K562 (cell line): ENCODE data around the gene ACKR1. TPM values are rescaled to one million over a fixed set of nuclear protein-coding genes. Genes with fewer than 3 reads are reported as not detected.

Experiments used
- ATAC-seq: fragments of 200-7000 bp; cut with Tn5 transposase; 3 replicates; pipeline ENCODE4 v1.9.1; 2020; ENCODE audit warnings: moderate library complexity
- BruUV-seq: library from RNA; stranded (reverse); fragments of 400-500 nt; replicated peaks from 2 replicates; lab custom pipeline; 2021; lab: Mats Ljungman, UMichigan
- CTCF ChIA-PET: fragments of 300-600 bp; formaldehyde crosslinking; extraction: SDS; loops from one replicate; lab custom pipeline; 2021; ENCODE audit warnings: low intra/inter-chr PET ratio; lab: Yijun Ruan, JAX
- POLR2A ChIA-PET: fragments of 300-600, 350-650 bp; sonication (Branson Sonifier 250); formaldehyde crosslinking; extraction: SDS; loops from one replicate; lab custom pipeline; 2021; ENCODE audit warnings: antibody characterized with exemption, inconsistent platforms; lab: Yijun Ruan, JAX
- DNase-seq, 4 experiments: peaks; one replicate each; pipeline versions ENCODE4 v3.0.0 to v3.0.0-alpha.2; 2011 to 2018; ENCODE audit warnings: low spot score in 3 of 4, mixed read lengths in 3 of 4; ENCODE audit errors: extremely low read depth in 1 of 4
- FAIRE-seq: peaks from 2 replicates; lab custom pipeline; 2011; peaks lifted over from hg19 to GRCh38; lab: Jason Lieb, UNC
- H2AFZ ChIP-seq: 2 replicates; pipeline ENCODE4 v1.6.0; 2011; ENCODE audit warnings: low read depth, low read length, control low read depth, inconsistent platforms
- H3K27ac ChIP-seq: fragments of 200-600 bp; 3 replicates; pipeline ENCODE4 v1.8.0; 2011; ENCODE audit warnings: low read depth, mild to moderate bottlenecking, control low read depth, inconsistent platforms, low read length, moderate library complexity, mixed read lengths; ENCODE audit errors: extremely low read depth
- H3K27me3 ChIP-seq, 2 experiments: fragments of 300-600 bp in 1 of 2; 2 replicates in 1 of 2; 3 replicates in 1 of 2; pipeline versions ENCODE4 v1.6.0 to v1.8.0; 2011; ENCODE audit warnings: inconsistent platforms in 2 of 2, low read length in 2 of 2, mild to moderate bottlenecking in 1 of 2, mixed read lengths in 1 of 2, moderate library complexity in 1 of 2; ENCODE audit not compliant: control insufficient read depth in 2 of 2, insufficient read depth in 2 of 2
- H3K36me3 ChIP-seq: fragments of 300-600 bp; 3 replicates; pipeline ENCODE4 v1.8.0; 2011; ENCODE audit warnings: mild to moderate bottlenecking, low read length, inconsistent platforms; ENCODE audit not compliant: control insufficient read depth, insufficient read depth
- H3K4me1 ChIP-seq, 2 experiments: fragments of 200-600 bp in 1 of 2; replicated peaks in 1 of 2; 2 replicates in 1 of 2; 3 replicates in 1 of 2; pipeline versions ENCODE4 v1.5.1 to v1.8.0; 2011; ENCODE audit warnings: inconsistent platforms in 2 of 2, low read length in 2 of 2, mild to moderate bottlenecking in 1 of 2, mixed read lengths in 1 of 2, moderate library complexity in 1 of 2; ENCODE audit not compliant: control insufficient read depth in 2 of 2, insufficient read depth in 2 of 2
- H3K4me2 ChIP-seq: 2 replicates; pipeline ENCODE4 v1.6.1; 2011; ENCODE audit warnings: low read length, control low read depth, inconsistent platforms, mixed read lengths; ENCODE audit not compliant: insufficient read depth
- H3K4me3 ChIP-seq: fragments of 200-600 bp; sonication (generic), shearing (Covaris generic); 2 replicates; pipeline ENCODE4 v1.5.1; 2016; ENCODE audit warnings: control low read depth, inconsistent platforms
- H3K79me2 ChIP-seq: fragments of 200-600 bp; 3 replicates; pipeline ENCODE4 v1.8.0; 2011; ENCODE audit warnings: low read length, inconsistent platforms; ENCODE audit not compliant: control insufficient read depth, insufficient read depth
- H3K9ac ChIP-seq, 2 experiments: 2 replicates each; pipeline versions ENCODE4 v1.6.0 to v1.6.1; 2011; ENCODE audit warnings: low read depth in 2 of 2, low read length in 2 of 2, control low read depth in 1 of 2, inconsistent platforms in 1 of 2, mild to moderate bottlenecking in 1 of 2, mixed read lengths in 1 of 2; ENCODE audit not compliant: insufficient read depth in 1 of 2
- H3K9me1 ChIP-seq: one replicate; pipeline ENCODE4 v1.6.0; 2011; ENCODE audit warnings: inconsistent platforms, mild to moderate bottlenecking, low read length, moderate library complexity; ENCODE audit not compliant: control insufficient read depth, insufficient read depth
- H3K9me3 ChIP-seq: replicated peaks from 2 replicates; pipeline ENCODE4 v1.5.1; 2011; ENCODE audit warnings: low read depth, low read length, inconsistent platforms; ENCODE audit not compliant: control insufficient read depth, insufficient read depth
- H4K20me1 ChIP-seq: replicated peaks from 2 replicates; pipeline ENCODE4 v1.6.1; 2011; ENCODE audit warnings: low read length, inconsistent platforms, mixed read lengths; ENCODE audit not compliant: control insufficient read depth, insufficient read depth
- DPF2 ChIP-seq: fragments of 450-650 bp; IDR thresholded peaks from 2 replicates; pipeline ENCODE4 v1.6.1; 2016
- SRSF7 ChIP-seq: fragments of 200-400 bp; formaldehyde crosslinking; optimal IDR thresholded peaks from 2 replicates; pipeline ENCODE3; 2017; ENCODE audit warnings: mild to moderate bottlenecking, low read depth, low read length
- VEZF1 ChIP-seq: fragments of 200-800 bp; sonication (Bioruptor generic); IDR thresholded peaks from 2 replicates; pipeline ENCODE4 v1.6.1; 2017; ENCODE audit warnings: missing genetic modification characterization, missing compliant biosample characterization
- WGBS: fragments of 100-300 bp; shearing (Covaris generic); methylation state at CpG from one replicate; pipeline ENCODE4 v1.1.6; 2016; ENCODE audit warnings: low coverage, mixed read lengths; ENCODE audit not compliant: insufficient coverage; ENCODE audit errors: missing lambda C conversion rate; 5-methylcytosine and 5-hydroxymethylcytosine counted together
- in situ Hi-C: fragments of 300-500 bp; cut with MboI; formaldehyde crosslinking; loops from 4 replicates; pipeline ENCODE4 v1.15.0; 2018; ENCODE audit warnings: inconsistent platforms, mixed read lengths
- intact Hi-C: fragments of 100-400 bp; cut with micrococcal nuclease; formaldehyde crosslinking; loops from 2 replicates; pipeline ENCODE4 v1.14.2; 2022
- polyA plus RNA-seq, 8 experiments: library from polyadenylated mRNA; depleted of rRNA in 4 of 8; stranded (reverse) in 5 of 8; unstranded in 3 of 8; fragments of >200 nt; fragmentation: Nextera tagmentation in 2 of 8; fragmentation: Illumina TruSeq in 1 of 8; extraction: Ambion mirVana in 2 of 8; extraction: Trizol in 1 of 8; gene quantifications; 2 replicates each; pipeline versions ENCODE4 v1.2.1 to v1.2.3, GENCODE V29; 2011 to 2014; ENCODE audit warnings: inconsistent platforms in 1 of 8, missing spikeins in 1 of 8
- total RNA-seq, 7 experiments: library from RNA; depleted of rRNA in 6 of 7; stranded (reverse); fragments of >200 nt in 6 of 7; fragmentation: Illumina TruSeq in 2 of 7; extraction: Trizol in 2 of 7; gene quantifications; 2 replicates each; pipeline versions ENCODE4 v1.2.1 to v1.2.3, GENCODE V29; 2011 to 2021; ENCODE audit warnings: low replicate concordance in 1 of 7

The ACKR1 gene
- total and polyA plus RNA-seq, 9 of the 15 experiments (the other 6 are each of a cell fraction or from before 2014, with no cell fraction given): 0.07 to 0.64 (median 0.18) TPM

DNA sequence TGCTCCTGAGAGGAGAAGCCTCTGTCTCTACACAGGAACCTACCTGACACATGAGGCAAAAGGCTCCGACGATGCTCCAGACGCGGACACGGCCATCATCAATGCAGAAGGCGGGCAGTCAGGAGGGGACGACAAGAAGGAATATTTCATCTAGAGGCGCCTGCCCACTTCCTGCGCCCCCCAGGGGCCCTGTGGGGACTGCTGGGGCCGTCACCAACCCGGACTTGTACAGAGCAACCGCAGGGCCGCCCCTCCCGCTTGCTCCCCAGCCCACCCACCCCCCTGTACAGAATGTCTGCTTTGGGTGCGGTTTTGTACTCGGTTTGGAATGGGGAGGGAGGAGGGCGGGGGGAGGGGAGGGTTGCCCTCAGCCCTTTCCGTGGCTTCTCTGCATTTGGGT lies 3.9 kb upstream of the ACKR1 start:
- no TSS peak for BruUV-seq
- peak in 2 of 4 experiments; percentile 21 to 27 for DNase-seq

More for the DNA sequence above, 3.9 kb upstream of the ACKR1 start:
- Histone ChIP-seq H3K9ac (no peak overlapping the region), H3K9me3 (no peaks in the 10 kb centered on the region), H3K4me1 (peaks cover 23 to 32% of the 10 kb centered on the region in 2 experiments; a peak in 4 of 5 replicates), H3K79me2 (no peaks in the 10 kb centered on the region), H3K27me3 (peaks cover 0 to 14% of the 10 kb centered on the region in 2 experiments; a peak in 3 of 5 replicates), H3K36me3 (no peaks in the 10 kb centered on the region), H3K27ac (no peak overlapping the region), H2AFZ (no peak overlapping the region), H3K9me1 (no peaks in the 10 kb centered on the region), H4K20me1 (no peaks in the 10 kb centered on the region), H3K4me3 (no peak overlapping the region), H3K4me2 (no peak overlapping the region)
- 1% methylated on average over 9 of the region's 18 CpGs for whole genome bisulfite sequencing
- FAIRE-seq (no peak), ATAC-seq (no peak)
- intact Hi-C loops: no loop called here
- ChIA-PET CTCF (no interaction called here), POLR2A (no interaction called here)
- in situ Hi-C loops: no loop called here
- TF ChIP-seq DPF2 (no peak), VEZF1 (CRISPR knock-in tag) (0 out of 2 replicates have a peak, but pooled peaks have one; percentile 18), SRSF7 (no peak)
